Peyer's patch (tissue), 4 donors: ENCODE data around the gene ACTA1.

Experiments used
- CTCF ChIP-seq, 6 experiments: fragments of 450-650 bp in 4 of 6; fragments of 200-600 bp in 2 of 6; sonication (generic) in 1 of 6; IDR thresholded peaks; one replicate each; pipeline ENCODE4 v1.5.1; 2017 to 2019; ENCODE audit warnings: antibody characterized with exemption in 6 of 6, mild to moderate bottlenecking in 3 of 6, moderate library complexity in 1 of 6
- POLR2A ChIP-seq, 2 donors: fragments of 450-650 bp; IDR thresholded peaks; one replicate each; pipeline ENCODE4 v1.5.1; 2017; ENCODE audit warnings: antibody characterized with exemption in 2 of 2, mild to moderate bottlenecking in 2 of 2, moderate library complexity in 2 of 2

- TF ChIP-seq CTCF (IDR thresholded peaks at IDR 0.05) (no peak), POLR2A (IDR thresholded peaks at IDR 0.05) (no peak)
These were observed 37.2 kb downstream of the ACTA1 start for GRCh38 chr1:229396585-229397206.
